Esophagus squamous epithelium (tissue), 5 donors: Measurements from ENCODE around the gene PSMA7. TPM values are rescaled to one million over a fixed set of nuclear protein-coding genes. Genes with fewer than 3 reads are reported as not detected.

ENCODE experiments used
- DNase-seq: peaks from one replicate; lab custom pipeline; 2025; lab: John Stamatoyannopoulos, UW
- H3K27ac ChIP-seq, 4 donors: fragments of 200-600 bp; sonication (generic); one replicate each; pipeline ENCODE4 v1.5.1; 2016 to 2019; ENCODE audit warnings: mild to moderate bottlenecking in 1 of 4
- H3K27me3 ChIP-seq, 4 donors: fragments of 200-600 bp; sonication (generic); 1 replicate in 3 of 4; 2 replicates in 1 of 4; pipeline versions ENCODE4 v1.5.1 to v1.6.0; 2017 to 2021; ENCODE audit warnings: antibody characterized with exemption in 1 of 4
- H3K36me3 ChIP-seq, 3 donors: fragments of 200-600 bp; sonication (generic); one replicate each; pipeline ENCODE4 v1.5.1; 2016 to 2019
- H3K4me1 ChIP-seq, 3 donors: fragments of 200-600 bp; sonication (generic); one replicate each; pipeline ENCODE4 v1.5.1; 2017 to 2019
- H3K4me3 ChIP-seq, 4 donors: fragments of 200-600 bp; sonication (generic); 1 replicate in 3 of 4; 2 replicates in 1 of 4; pipeline ENCODE4 v1.5.1; 2016 to 2019; ENCODE audit warnings: mild to moderate bottlenecking in 2 of 4, moderate library complexity in 1 of 4
- H3K9me3 ChIP-seq, 3 donors: fragments of 200-600 bp; sonication (generic); one replicate each; pipeline ENCODE4 v1.5.1; 2016 to 2019
- CTCF ChIP-seq, 6 experiments: fragments of 450-650 bp in 4 of 6; fragments of 200-600 bp in 2 of 6; sonication (generic) in 2 of 6; IDR thresholded peaks; one replicate each; pipeline ENCODE4 v1.5.1; 2016 to 2019; ENCODE audit warnings: antibody characterized with exemption in 6 of 6, mild to moderate bottlenecking in 4 of 6, moderate library complexity in 4 of 6
- POLR2A ChIP-seq, 4 donors: fragments of 450-650 bp; IDR thresholded peaks; one replicate each; pipeline ENCODE4 v1.6.1; 2017; ENCODE audit warnings: antibody characterized with exemption in 4 of 4, mild to moderate bottlenecking in 4 of 4, moderate library complexity in 3 of 4
- WGBS, 2 donors: methylation state at CpG; one replicate each; pipeline ENCODE4 v1.1.5; 2018; 5-methylcytosine and 5-hydroxymethylcytosine counted together
- intact Hi-C: fragments of 100-400 bp; cut with DNase I; formaldehyde crosslinking; loops from one replicate; pipeline ENCODE4 v1.15.0; 2022
- total RNA-seq, 4 donors: library from RNA; depleted of rRNA; stranded (reverse); fragments of >200 nt; gene quantifications; one replicate each; pipeline ENCODE4 v1.1.0, GENCODE V29; 2016
- donor health status: DM: yes; HTN: yes; CAD: no.

Gene PSMA7
- total RNA-seq, 4 donors from 2014 or later, result 230 to 373 (median 297) TPM

- intact Hi-C loops, result no loop called here
- 89 to 94% methylated on average over 2 of the region's 2 CpGs for WGBS, 2 donors
- no peak for DNase-seq
- Histone ChIP-seq H3K27me3 (no peaks in the 10 kb centered on the region), H3K36me3 (peaks cover 0 to 31% (median 0%) of the 10 kb centered on the region in 3 donors), H3K4me3 (peak overlapping the region in 2 of 4 donors; percentile 99 to 100), H3K27ac (peak overlapping the region in 2 of 4 donors; percentile 89 to 98), H3K9me3 (no peaks in the 10 kb centered on the region), H3K4me1 (peaks cover 11 to 41% (median 22%) of the 10 kb centered on the region in 3 donors)
- no peak for TF ChIP-seq POLR2A (IDR thresholded peaks at IDR 0.05)
- TF ChIP-seq CTCF (IDR thresholded peaks at IDR 0.05), result no peak
Observed at GRCh38 chr20:62181808-62182207, 38.6 kb upstream of the PSMA7 start.

GRCh38 chr20:62179162-62179504, 35.9 kb upstream of the PSMA7 start:
- Histone ChIP-seq H3K4me3 (no peak overlapping the region), H3K36me3 (peaks cover 2 to 58% (median 11%) of the 10 kb centered on the region in 3 donors), H3K27me3 (no peaks in the 10 kb centered on the region), H3K4me1 (peaks cover 8 to 22% (median 15%) of the 10 kb centered on the region in 3 donors), H3K27ac (no peak overlapping the region), H3K9me3 (no peaks in the 10 kb centered on the region)
- DNase-seq, result no peak
- no peak for TF ChIP-seq POLR2A (IDR thresholded peaks at IDR 0.05)
- TF ChIP-seq CTCF (IDR thresholded peaks at IDR 0.05), result no peak
- 92% methylated on average over 10 of the region's 14 CpGs; no CpG with 5 or more reads in 1 of the 2 donors for WGBS, 2 donors
- intact Hi-C loops, result no loop called here

- Histone ChIP-seq H3K36me3 (peaks cover 2 to 64% (median 11%) of the 10 kb centered on the region in 3 donors), H3K4me3 (no peak overlapping the region), H3K4me1 (peaks cover 2 to 16% (median 9%) of the 10 kb centered on the region in 3 donors), H3K9me3 (no peaks in the 10 kb centered on the region), H3K27me3 (no peaks in the 10 kb centered on the region), H3K27ac (no peak overlapping the region)
- no peak for DNase-seq
- 92 to 99% methylated on average over 9 to 10 of the region's 19 CpGs for WGBS, 2 donors
- intact Hi-C loops, result no loop called here
- no peak for TF ChIP-seq CTCF (IDR thresholded peaks at IDR 0.05)
- TF ChIP-seq POLR2A (IDR thresholded peaks at IDR 0.05), result no peak
Observed at GRCh38 chr20:62178316-62179161, 35.3 kb upstream of the PSMA7 start.

- intact Hi-C loops, result no loop called here
- H3K36me3 ChIP-seq, result peaks cover 2 to 76% (median 11%) of the 10 kb centered on the region in 3 donors
- WGBS, 2 donors, result 87 to 93% methylated on average over 9 of the region's 9 CpGs
Observed at GRCh38 chr20:62177307-62177706, 34.1 kb upstream of the PSMA7 start.

More at GRCh38 chr20:62177307-62177706, 34.1 kb upstream of the PSMA7 start:
- Histone ChIP-seq H3K27ac (no peak overlapping the region), H3K9me3 (no peaks in the 10 kb centered on the region), H3K4me3 (no peak overlapping the region), H3K4me1 (peaks cover 0 to 9% (median 7%) of the 10 kb centered on the region in 3 donors), H3K27me3 (no peaks in the 10 kb centered on the region)
- DNase-seq, result no peak
- TF ChIP-seq CTCF (IDR thresholded peaks at IDR 0.05), result no peak
- TF ChIP-seq POLR2A (IDR thresholded peaks at IDR 0.05), result no peak
